GM12892 (cell line): Measurements from ENCODE around the gene PLEKHN1.

Experiments used
- POLR2A ChIP-seq: IDR thresholded peaks from 2 replicates; pipeline ENCODE4 v1.6.1; 2011; ENCODE audit warnings: low read depth, low read length, control low read depth
- TAF1 ChIP-seq: IDR thresholded peaks from 2 replicates; pipeline ENCODE4 v1.6.1; 2011; ENCODE audit warnings: low read depth, mild to moderate bottlenecking, control low read depth, low read length, borderline replicate concordance

- TF ChIP-seq TAF1 (no peak), POLR2A (0 out of 2 replicates have a peak, but pooled peaks have one; percentile 36)
These were observed 16.0 kb upstream of the PLEKHN1 start for GRCh38 chr1:950268-950667.
